ENCODE measurements around the gene SEPTIN1.

GRCh38 chr16:30356401-30357084 lies 25.8 kb downstream of the SEPTIN1 start:
- no peak for TF ChIP-seq CTCF (IDR thresholded peaks at IDR 0.05)
- TF ChIP-seq POLR2A (IDR thresholded peaks at IDR 0.05): no peak

All from esophagus squamous epithelium (tissue), 4 donors.